Transverse colon (tissue), 4 donors: ENCODE data around the gene TEC. TPM values are rescaled to one million over a fixed set of nuclear protein-coding genes. Genes with fewer than 3 reads are reported as not detected.

Experiments
- DNase-seq: peaks from one replicate; pipeline ENCODE4 v3.0.0-alpha.2; 2019
- H3K27ac ChIP-seq, 4 donors: fragments of 200-600 bp; sonication (generic); 2 replicates each; pipeline ENCODE4 v1.5.1; 2016 to 2018; ENCODE audit warnings: inconsistent platforms in 4 of 4
- H3K27me3 ChIP-seq: fragments of 200-600 bp; sonication (generic); 2 replicates; pipeline ENCODE4 v1.5.1; 2017; ENCODE audit warnings: inconsistent platforms
- H3K36me3 ChIP-seq, 4 donors: fragments of 200-600 bp; sonication (generic); 2 replicates each; pipeline ENCODE4 v1.5.1; 2017 to 2019; ENCODE audit warnings: inconsistent platforms in 4 of 4
- H3K4me1 ChIP-seq, 4 donors: fragments of 200-600 bp; sonication (generic); 2 replicates each; pipeline ENCODE4 v1.5.1; 2017 to 2020; ENCODE audit warnings: inconsistent platforms in 4 of 4
- H3K4me3 ChIP-seq, 4 donors: fragments of 200-600 bp; sonication (generic); 1 replicate in 1 of 4; 2 replicates in 3 of 4; pipeline versions ENCODE4 v1.5.1 to v1.6.1; 2017 to 2019; ENCODE audit warnings: inconsistent platforms in 4 of 4
- H3K9me3 ChIP-seq, 2 donors: fragments of 200-600 bp; sonication (generic); 2 replicates each; pipeline ENCODE4 v1.5.1; 2017 to 2019; ENCODE audit warnings: inconsistent platforms in 2 of 2
- EP300 ChIP-seq: sonication (generic); formaldehyde crosslinking; IDR thresholded peaks from one replicate; pipeline ENCODE4 v1.6.1; 2017; ENCODE audit warnings: antibody characterized with exemption, low read depth
- POLR2A ChIP-seq: fragments of 450-650 bp; IDR thresholded peaks from one replicate; pipeline ENCODE4 v1.6.1; 2016; ENCODE audit warnings: antibody characterized with exemption, mild to moderate bottlenecking, moderate library complexity
- POLR2AphosphoS5 ChIP-seq, 3 donors: sonication (generic); formaldehyde crosslinking; IDR thresholded peaks; one replicate each; pipeline ENCODE4 v1.6.1; 2016; ENCODE audit warnings: antibody characterized with exemption in 3 of 3
- WGBS, 2 donors: methylation state at CpG; one replicate each; pipeline ENCODE4 v1.1.5; 2018; ENCODE audit warnings: low coverage in 1 of 2; 5-methylcytosine and 5-hydroxymethylcytosine counted together
- in situ Hi-C, 4 donors: fragments of 200-750 bp; cut with MboI; loops; one replicate each; pipeline versions ENCODE4 v1.15.0 to v1.15.1; 2017; ENCODE audit warnings: low sequenced_read_pairs in 3 of 4, low pct_ligation_motif_present in 1 of 4, low pct_unique_long_range_greater_than_20kb in 1 of 4
- intact Hi-C: fragments of 100-400 bp; cut with DNase I; formaldehyde crosslinking; loops from one replicate; pipeline ENCODE4 v1.15.1; 2023; ENCODE audit warnings: low total_unique reads
- total RNA-seq, 4 donors: library from RNA; depleted of rRNA; stranded (reverse); fragments of >200 nt; gene quantifications; one replicate each; pipeline ENCODE4 v1.1.0, GENCODE V29; 2016
- TF ChIP-seq, protein P1 (sequence below), 5 experiments: fragments of 200-600 bp in 3 of 5; fragments of 450-650 bp in 2 of 5; sonication (generic) in 3 of 5; IDR thresholded peaks; 1 replicate in 2 of 5; 2 replicates in 3 of 5; pipeline ENCODE4 v1.5.1; 2016 to 2017; ENCODE audit warnings: antibody characterized with exemption in 5 of 5, inconsistent platforms in 3 of 5, mild to moderate bottlenecking in 2 of 5, moderate library complexity in 1 of 5

TEC gene
- total RNA-seq, 4 donors from 2014 or later = 1.2 to 5.1 (median 3.3) TPM

DNA sequence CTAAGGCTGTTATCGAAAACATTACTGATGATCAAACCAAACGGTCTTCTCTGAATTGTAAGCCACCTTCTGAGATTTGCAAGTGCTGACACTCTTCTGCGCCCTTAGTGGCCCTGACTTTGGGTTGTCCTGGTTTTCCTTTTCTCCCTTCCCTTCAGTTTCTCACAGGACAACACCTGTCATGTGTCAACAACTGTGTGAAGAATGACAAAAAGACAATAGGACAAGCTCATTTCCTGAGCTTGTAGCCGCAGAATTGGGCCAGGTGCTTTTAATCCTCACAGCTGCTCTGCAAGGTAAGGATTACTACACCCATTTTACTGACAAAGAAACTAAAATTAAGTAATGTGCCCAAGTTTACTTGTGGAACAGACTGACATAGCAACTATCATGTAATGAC lies 90.7 kb downstream of the TEC start:
- no peak overlapping the region for H3K4me3 ChIP-seq
- intact Hi-C loops = no loop called here
- in situ Hi-C loops = no loop called here
- no peaks in the 10 kb centered on the region for H3K36me3 ChIP-seq
- no peaks in the 10 kb centered on the region for H3K9me3 ChIP-seq
- no peaks in the 10 kb centered on the region for H3K4me1 ChIP-seq
- TF ChIP-seq POLR2A (no peak), POLR2AphosphoS5 (IDR thresholded peaks at IDR 0.05) (no peak), EP300 (no peak)
- TF ChIP-seq, protein P1, sequence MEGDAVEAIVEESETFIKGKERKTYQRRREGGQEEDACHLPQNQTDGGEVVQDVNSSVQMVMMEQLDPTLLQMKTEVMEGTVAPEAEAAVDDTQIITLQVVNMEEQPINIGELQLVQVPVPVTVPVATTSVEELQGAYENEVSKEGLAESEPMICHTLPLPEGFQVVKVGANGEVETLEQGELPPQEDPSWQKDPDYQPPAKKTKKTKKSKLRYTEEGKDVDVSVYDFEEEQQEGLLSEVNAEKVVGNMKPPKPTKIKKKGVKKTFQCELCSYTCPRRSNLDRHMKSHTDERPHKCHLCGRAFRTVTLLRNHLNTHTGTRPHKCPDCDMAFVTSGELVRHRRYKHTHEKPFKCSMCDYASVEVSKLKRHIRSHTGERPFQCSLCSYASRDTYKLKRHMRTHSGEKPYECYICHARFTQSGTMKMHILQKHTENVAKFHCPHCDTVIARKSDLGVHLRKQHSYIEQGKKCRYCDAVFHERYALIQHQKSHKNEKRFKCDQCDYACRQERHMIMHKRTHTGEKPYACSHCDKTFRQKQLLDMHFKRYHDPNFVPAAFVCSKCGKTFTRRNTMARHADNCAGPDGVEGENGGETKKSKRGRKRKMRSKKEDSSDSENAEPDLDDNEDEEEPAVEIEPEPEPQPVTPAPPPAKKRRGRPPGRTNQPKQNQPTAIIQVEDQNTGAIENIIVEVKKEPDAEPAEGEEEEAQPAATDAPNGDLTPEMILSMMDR (IDR thresholded peaks at IDR 0.05) = no peak
- WGBS, 2 donors = 81 to 89% methylated on average over 3 to 4 of the region's 4 CpGs
- DNase-seq = no peak
- H3K27ac ChIP-seq = no peak overlapping the region
- no peaks in the 10 kb centered on the region for H3K27me3 ChIP-seq

DNA sequence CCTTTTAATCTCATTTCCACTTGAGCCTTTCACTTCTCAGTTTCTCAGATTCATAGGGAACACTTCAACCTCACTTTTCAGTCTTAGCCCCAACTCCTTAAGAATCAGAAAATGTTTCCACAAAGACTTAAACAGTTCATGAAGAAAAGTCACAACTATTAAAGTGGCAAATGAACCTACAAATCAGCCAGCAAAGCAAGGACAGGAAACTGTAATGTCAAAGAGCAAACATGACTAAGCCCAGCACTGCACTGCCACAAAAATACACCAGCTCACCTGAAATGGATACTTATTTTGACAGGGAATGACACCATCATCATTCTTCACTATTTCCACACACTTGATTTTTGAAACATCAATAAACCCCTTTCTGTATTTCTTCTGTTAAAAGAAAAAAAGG lies 93.8 kb downstream of the TEC start:
- intact Hi-C loops = no loop called here
- TF ChIP-seq, protein P1 (IDR thresholded peaks at IDR 0.05) = no peak
- no peak for TF ChIP-seq POLR2AphosphoS5 (IDR thresholded peaks at IDR 0.05)
- TF ChIP-seq POLR2A = no peak
- TF ChIP-seq EP300 = no peak
- Histone ChIP-seq H3K9me3 (no peaks in the 10 kb centered on the region), H3K4me3 (no peak overlapping the region), H3K36me3 (no peaks in the 10 kb centered on the region), H3K27ac (no peak overlapping the region), H3K4me1 (peaks cover 0 to 6% (median 0%) of the 10 kb centered on the region in 4 donors), H3K27me3 (no peaks in the 10 kb centered on the region)
- no peak for DNase-seq
- in situ Hi-C loops = no loop called here

DNA sequence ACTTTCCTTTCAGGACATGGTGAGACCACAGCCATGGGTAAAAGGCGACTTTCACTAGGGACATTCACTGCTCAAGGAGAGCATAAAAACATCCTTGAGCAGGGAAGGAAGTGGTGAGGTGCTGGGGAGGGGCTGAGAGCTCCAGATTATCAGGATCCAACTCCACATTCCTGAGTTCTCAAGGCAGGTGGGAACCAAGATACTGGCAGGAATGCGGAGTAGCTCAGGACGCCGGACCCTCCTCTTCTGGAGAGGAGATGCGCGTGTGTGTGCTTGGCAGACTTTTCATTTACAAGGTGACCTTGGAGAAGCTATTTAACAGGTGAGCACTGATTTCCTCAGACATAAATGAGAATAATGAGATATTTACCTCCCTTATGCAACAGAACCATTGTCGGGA lies 94.3 kb downstream of the TEC start:
- Histone ChIP-seq H3K9me3 (no peaks in the 10 kb centered on the region), H3K4me3 (no peak overlapping the region), H3K27ac (no peak overlapping the region), H3K36me3 (no peaks in the 10 kb centered on the region), H3K27me3 (no peaks in the 10 kb centered on the region), H3K4me1 (peaks cover 0 to 6% (median 0%) of the 10 kb centered on the region in 4 donors)
- WGBS, 2 donors = 87 to 94% methylated on average over 5 to 7 of the region's 7 CpGs
- no peak for DNase-seq
- in situ Hi-C loops (no loop called here), intact Hi-C loops (no loop called here)
- TF ChIP-seq POLR2A = no peak
- TF ChIP-seq, protein P1 (IDR thresholded peaks at IDR 0.05) = no peak
- TF ChIP-seq EP300 = no peak
- TF ChIP-seq POLR2AphosphoS5 (IDR thresholded peaks at IDR 0.05) = no peak

DNA sequence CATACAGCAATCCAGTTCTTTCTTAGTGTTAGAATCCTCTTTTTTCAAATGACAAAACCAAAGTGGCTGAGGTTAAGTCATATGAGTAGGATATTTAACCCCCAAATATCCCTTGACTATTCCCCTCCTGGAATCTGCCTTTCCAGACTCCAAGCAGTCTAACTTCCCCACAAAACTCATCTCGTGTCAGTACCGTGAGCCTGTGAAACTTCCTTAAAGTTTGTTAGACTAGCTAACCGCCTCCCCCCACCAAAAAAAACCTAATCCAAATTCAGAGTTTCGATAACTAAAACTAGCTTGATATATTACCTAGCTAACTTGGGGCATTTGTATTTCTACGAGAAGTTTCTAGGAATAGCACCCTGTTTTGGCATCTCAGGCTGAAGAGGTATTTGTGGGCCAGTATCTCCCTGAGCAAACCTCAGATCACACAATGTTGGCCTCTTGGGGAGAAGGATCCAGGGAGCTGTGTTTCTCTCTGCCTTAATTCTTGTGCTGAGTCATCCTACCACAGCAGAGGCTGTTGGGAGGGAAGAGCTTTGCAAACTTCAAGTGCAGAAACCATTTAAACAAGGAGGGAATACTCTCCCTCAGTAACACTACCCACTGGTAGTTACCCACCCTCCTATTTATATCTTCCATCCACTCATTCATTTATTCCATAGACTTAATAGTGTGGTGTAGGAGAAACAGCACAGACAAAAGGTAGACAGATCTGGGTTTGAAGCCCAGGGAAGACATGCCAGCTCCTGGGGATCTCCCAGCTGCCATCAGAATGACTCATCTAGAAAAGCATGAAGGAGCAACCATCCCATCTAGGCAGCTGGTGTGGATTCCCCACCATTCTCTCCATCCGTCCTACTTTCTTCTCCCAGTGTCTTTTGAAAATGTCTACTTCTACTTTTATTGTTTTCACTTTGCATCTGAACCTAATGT lies 96.3 kb downstream of the TEC start:
- WGBS, 2 donors = 75 to 77% methylated on average over 3 to 6 of the region's 6 CpGs
- no peaks in the 10 kb centered on the region for H3K27me3 ChIP-seq
- H3K27ac ChIP-seq = no peak overlapping the region
- H3K36me3 ChIP-seq = no peaks in the 10 kb centered on the region
- TF ChIP-seq POLR2AphosphoS5 (IDR thresholded peaks at IDR 0.05) = no peak
- in situ Hi-C loops (no loop called here), intact Hi-C loops (no loop called here)
- peaks cover 0 to 6% (median 0%) of the 10 kb centered on the region in 4 donors for H3K4me1 ChIP-seq
- H3K4me3 ChIP-seq = no peak overlapping the region
- DNase-seq = no peak
- H3K9me3 ChIP-seq = no peaks in the 10 kb centered on the region
